CD4-positive, CD25-positive, alpha-beta regulatory T cell (primary cell): Measurements from ENCODE around the gene ATAD3B. TPM values are rescaled to one million over a fixed set of nuclear protein-coding genes. Genes with fewer than 3 reads are reported as not detected.

ENCODE experiments used
- ATAC-seq, 2 donors: fragments of 150-1000 bp; cut with Tn5 transposase; one replicate each; pipeline ENCODE4 v1.10.0; 2021; ENCODE audit warnings: low read depth in 2 of 2, moderate number of reproducible peaks in 2 of 2, moderate library complexity in 1 of 2
- DNase-seq, 3 donors: peaks; one replicate each; pipeline versions ENCODE4 v3.0.0 to v3.0.0-alpha.2; 2012 to 2022; ENCODE audit warnings: mixed read lengths in 1 of 3
- H3K27ac ChIP-seq: one replicate; pipeline ENCODE4 v1.7.0; 2013; ENCODE audit warnings: mild to moderate bottlenecking, low read length; ENCODE audit not compliant: insufficient read depth, poor library complexity, severe bottlenecking
- H3K27me3 ChIP-seq: one replicate; pipeline ENCODE4 v1.7.0; 2013; ENCODE audit warnings: low read length; ENCODE audit not compliant: control insufficient read depth, insufficient read depth
- H3K36me3 ChIP-seq: one replicate; pipeline ENCODE4 v1.7.0; 2013; ENCODE audit warnings: mild to moderate bottlenecking, low read length, moderate library complexity; ENCODE audit not compliant: control insufficient read depth, insufficient read depth
- H3K4me1 ChIP-seq: 2 replicates; pipeline ENCODE4 v1.7.0; 2013; ENCODE audit warnings: mild to moderate bottlenecking, low read length; ENCODE audit not compliant: insufficient read depth, control insufficient read depth, poor library complexity, severe bottlenecking
- H3K4me3 ChIP-seq: one replicate; pipeline ENCODE4 v1.7.0; 2013; ENCODE audit warnings: low read depth, mild to moderate bottlenecking, low read length, moderate library complexity
- H3K9me3 ChIP-seq, 2 experiments: 1 replicate in 1 of 2; 2 replicates in 1 of 2; pipeline ENCODE4 v1.7.0; 2013; ENCODE audit warnings: low read length in 2 of 2, mild to moderate bottlenecking in 1 of 2, moderate library complexity in 1 of 2; ENCODE audit not compliant: control insufficient read depth in 2 of 2
- H3K27ac Mint-ChIP-seq, 3 donors: one replicate each; pipeline ENCODE4 v1.8.0; 2020 to 2022; ENCODE audit warnings: mild to moderate bottlenecking in 3 of 3, mixed read lengths in 3 of 3, moderate library complexity in 2 of 3
- H3K27me3 Mint-ChIP-seq: one replicate; pipeline ENCODE4 v1.8.0; 2022; ENCODE audit warnings: mild to moderate bottlenecking, mixed read lengths
- H3K36me3 Mint-ChIP-seq: one replicate; pipeline ENCODE4 v1.8.0; 2020; ENCODE audit warnings: mixed read lengths
- H3K4me1 Mint-ChIP-seq, 4 donors: one replicate each; pipeline ENCODE4 v1.8.0; 2020 to 2022; ENCODE audit warnings: mixed read lengths in 4 of 4, mild to moderate bottlenecking in 1 of 4
- H3K4me3 Mint-ChIP-seq, 4 donors: one replicate each; pipeline ENCODE4 v1.8.0; 2020 to 2022; ENCODE audit warnings: mild to moderate bottlenecking in 4 of 4, mixed read lengths in 4 of 4, moderate library complexity in 3 of 4
- H3K9me3 Mint-ChIP-seq, 7 donors: one replicate each; pipeline ENCODE4 v1.8.0; 2020 to 2022; ENCODE audit warnings: mixed read lengths in 7 of 7, mild to moderate bottlenecking in 3 of 7, moderate library complexity in 2 of 7
- polyA plus RNA-seq, 4 donors: library from polyadenylated mRNA; unstranded; fragments of 300-500 nt; fragmentation: Illumina TruSeq; gene quantifications; one replicate each; pipeline ENCODE4 v1.2.3, GENCODE V29; 2021
- total RNA-seq: library from RNA; stranded (reverse); gene quantifications from one replicate; pipeline ENCODE4 v1.2.3, GENCODE V29; 2022

ATAD3B gene
- total and polyA plus RNA-seq, 5 donors from 2014 or later = 2.3 to 39.4 (median 3.6) TPM

DNA sequence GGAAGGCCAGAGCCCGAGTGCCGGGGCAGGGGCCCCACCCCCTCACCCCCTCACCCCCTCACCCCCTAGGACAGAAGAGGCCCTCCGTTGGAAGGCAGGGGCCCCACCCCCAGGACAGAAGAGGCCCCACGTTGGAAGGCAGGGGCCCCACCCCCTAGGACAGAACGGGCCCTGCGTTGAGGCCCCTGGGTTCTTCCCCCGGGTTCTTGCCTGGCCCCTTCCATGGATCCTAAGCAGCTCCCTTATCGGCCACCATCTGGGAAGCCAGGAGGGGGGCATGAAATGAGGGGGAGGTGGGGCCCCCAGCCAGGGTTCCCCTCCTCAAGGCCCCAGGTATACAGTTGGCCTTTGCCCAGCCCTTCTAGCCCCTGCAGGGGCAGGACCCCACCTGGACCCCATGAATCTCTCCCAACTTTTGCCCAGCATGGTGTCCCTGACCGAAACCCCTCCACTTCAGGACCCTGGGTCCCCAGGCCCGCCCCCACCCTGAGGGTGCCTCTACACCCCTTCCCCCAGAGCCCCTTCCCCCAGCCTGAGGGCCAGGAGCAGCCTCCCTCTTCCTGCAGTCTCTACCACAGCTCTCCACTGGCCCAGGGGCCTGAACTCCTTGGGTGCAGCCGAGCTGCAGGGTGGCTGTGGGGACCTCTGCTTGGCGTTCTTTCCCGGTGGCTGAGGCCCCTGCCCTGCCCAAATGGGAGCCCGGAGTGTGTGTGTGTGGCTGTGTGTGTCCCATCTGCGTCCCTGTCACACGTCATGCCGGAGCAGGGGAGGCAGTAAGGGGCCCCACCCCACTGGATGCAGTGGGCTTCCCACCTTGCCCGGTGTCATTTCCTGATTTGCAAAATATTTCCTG lies 40.3 kb upstream of the ATAD3B start:
- Histone ChIP-seq H3K9me3 (no peaks in the 10 kb centered on the region), H3K4me1 (peaks cover 18% of the 10 kb centered on the region), H3K36me3 (no peaks in the 10 kb centered on the region), H3K27ac (no peak overlapping the region), H3K27me3 (peaks cover 4% of the 10 kb centered on the region), H3K4me3 (no peak overlapping the region)
- H3K4me3 Mint-ChIP-seq = no peak overlapping the region
- peaks cover 0 to 4% (median 0%) of the 10 kb centered on the region in 4 donors for H3K4me1 Mint-ChIP-seq
- DNase-seq (no peak), ATAC-seq (no peak)
- H3K9me3 Mint-ChIP-seq = peaks cover 0 to 3% (median 0%) of the 10 kb centered on the region in 7 donors
- no peaks in the 10 kb centered on the region for H3K36me3 Mint-ChIP-seq
- H3K27ac Mint-ChIP-seq = no peak overlapping the region
- peaks cover 30% of the 10 kb centered on the region for H3K27me3 Mint-ChIP-seq

DNA sequence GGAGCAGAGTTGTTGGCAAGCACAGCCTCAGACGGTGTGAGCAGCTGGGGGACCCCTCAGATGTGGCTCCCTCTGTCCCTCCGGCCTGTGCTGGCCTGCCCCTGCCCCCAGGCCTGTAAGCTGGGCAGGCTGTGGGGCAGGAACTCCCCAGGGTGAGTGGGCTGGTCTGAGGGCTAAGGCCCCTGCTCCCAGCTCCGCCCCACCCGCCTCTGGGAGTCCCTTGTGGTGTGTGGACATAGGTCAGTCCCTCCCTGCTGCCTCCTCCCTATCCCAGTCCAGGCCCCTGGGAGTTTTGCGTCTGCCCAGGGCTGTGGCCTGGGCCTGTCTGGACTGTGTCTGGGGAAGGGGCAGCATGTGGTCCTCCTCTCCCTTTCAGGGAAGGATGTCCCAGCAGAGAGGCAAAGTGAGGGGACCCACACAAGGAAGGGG lies 39.7 kb upstream of the ATAD3B start:
- DNase-seq (no peak), ATAC-seq (no peak)
- H3K9me3 ChIP-seq = no peaks in the 10 kb centered on the region
- H3K27me3 ChIP-seq = peaks cover 4% of the 10 kb centered on the region
- peaks cover 0 to 3% (median 0%) of the 10 kb centered on the region in 7 donors for H3K9me3 Mint-ChIP-seq
- H3K36me3 Mint-ChIP-seq = no peaks in the 10 kb centered on the region
- peaks cover 14% of the 10 kb centered on the region for H3K4me1 ChIP-seq
- H3K36me3 ChIP-seq = no peaks in the 10 kb centered on the region
- peaks cover 33% of the 10 kb centered on the region for H3K27me3 Mint-ChIP-seq
- no peak overlapping the region for H3K27ac ChIP-seq
- no peak overlapping the region for H3K4me3 ChIP-seq
- H3K4me3 Mint-ChIP-seq = peak overlapping the region in 1 of 4 donors; percentile 73
- H3K27ac Mint-ChIP-seq = no peak overlapping the region
- peaks cover 0 to 6% (median 0%) of the 10 kb centered on the region in 4 donors for H3K4me1 Mint-ChIP-seq

DNA sequence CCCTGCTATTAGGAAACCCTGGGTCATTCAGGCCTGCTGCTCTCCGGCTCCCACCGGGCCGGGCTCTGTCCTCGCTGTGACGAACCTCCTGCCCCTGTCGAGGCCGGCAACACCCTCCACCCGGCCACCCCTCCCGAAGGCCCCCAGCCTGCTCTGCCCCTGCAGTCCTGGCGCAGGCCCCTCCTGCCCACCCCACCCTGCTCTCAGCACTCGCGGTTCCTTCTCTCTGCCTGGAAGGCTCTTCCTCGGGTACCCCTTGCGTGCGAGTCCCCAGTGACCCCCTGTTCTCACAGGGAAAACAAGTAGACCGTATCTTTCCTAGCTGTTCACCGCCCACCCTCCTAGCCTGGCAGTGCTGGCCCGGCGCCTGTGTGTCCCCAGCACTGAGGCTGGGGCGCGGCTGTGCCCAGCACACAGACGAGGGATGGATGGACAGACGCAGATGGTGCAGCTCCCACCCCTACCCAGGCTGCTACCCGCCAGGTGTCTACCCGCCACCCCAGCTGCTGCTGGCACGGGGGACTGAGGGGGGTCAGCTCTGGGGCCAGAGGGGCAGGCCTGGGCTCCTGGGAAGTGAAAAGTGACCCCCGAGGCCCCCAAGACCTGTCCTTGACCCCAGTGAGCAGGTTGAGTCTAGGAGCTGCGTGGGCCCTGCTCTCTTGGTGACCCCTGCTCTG lies 39.2 kb upstream of the ATAD3B start:
- H3K4me3 Mint-ChIP-seq = peak overlapping the region in 1 of 4 donors; percentile 73
- peaks cover 0 to 6% (median 0%) of the 10 kb centered on the region in 4 donors for H3K4me1 Mint-ChIP-seq
- H3K4me3 ChIP-seq = no peak overlapping the region
- peaks cover 0 to 3% (median 0%) of the 10 kb centered on the region in 7 donors for H3K9me3 Mint-ChIP-seq
- peaks cover 11% of the 10 kb centered on the region for H3K4me1 ChIP-seq
- no peak overlapping the region for H3K27ac Mint-ChIP-seq
- no peaks in the 10 kb centered on the region for H3K36me3 Mint-ChIP-seq
- H3K27me3 Mint-ChIP-seq = peaks cover 33% of the 10 kb centered on the region
- no peaks in the 10 kb centered on the region for H3K9me3 ChIP-seq
- DNase-seq = no peak
- no peaks in the 10 kb centered on the region for H3K36me3 ChIP-seq
- peaks cover 4% of the 10 kb centered on the region for H3K27me3 ChIP-seq
- H3K27ac ChIP-seq = no peak overlapping the region
- no peak for ATAC-seq

GRCh38 chr1:1432951-1433803 lies 38.4 kb upstream of the ATAD3B start:
- Histone ChIP-seq H3K36me3 (no peaks in the 10 kb centered on the region), H3K4me3 (no peak overlapping the region), H3K4me1 (peaks cover 11% of the 10 kb centered on the region), H3K9me3 (no peaks in the 10 kb centered on the region), H3K27me3 (peaks cover 4% of the 10 kb centered on the region), H3K27ac (peak overlapping the region; percentile 5)
- Mint-ChIP-seq H3K36me3 (no peaks in the 10 kb centered on the region), H3K27ac (no peak overlapping the region), H3K27me3 (peaks cover 32% of the 10 kb centered on the region), H3K9me3 (peaks cover 0 to 3% (median 0%) of the 10 kb centered on the region in 7 donors), H3K4me3 (no peak overlapping the region), H3K4me1 (peaks cover 0 to 6% (median 0%) of the 10 kb centered on the region in 4 donors)
- DNase-seq (no peak), ATAC-seq (no peak)

DNA sequence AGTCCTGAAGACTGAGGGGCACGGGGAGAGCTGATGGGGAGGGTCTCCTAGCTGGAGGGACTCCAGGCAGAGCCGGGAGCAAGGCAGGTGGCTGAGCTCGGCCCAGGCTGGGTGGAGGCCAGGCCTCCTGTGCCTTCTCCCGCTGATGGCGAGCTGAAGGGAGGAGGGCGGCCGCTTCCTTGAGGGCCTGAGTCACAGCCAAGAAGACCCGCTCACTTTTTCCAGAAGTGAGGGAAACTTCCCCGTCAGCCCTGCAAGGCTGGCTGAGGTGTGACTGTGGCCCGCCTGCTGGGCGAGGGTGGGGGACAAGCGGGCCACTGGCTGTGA lies 37.8 kb upstream of the ATAD3B start:
- Mint-ChIP-seq H3K27me3 (peaks cover 27% of the 10 kb centered on the region), H3K4me3 (no peak overlapping the region), H3K9me3 (no peaks in the 10 kb centered on the region), H3K27ac (no peak overlapping the region), H3K4me1 (peaks cover 0 to 3% (median 0%) of the 10 kb centered on the region in 4 donors), H3K36me3 (no peaks in the 10 kb centered on the region)
- ATAC-seq (no peak), DNase-seq (no peak)
- peak overlapping the region; percentile 5 for H3K27ac ChIP-seq
- H3K27me3 ChIP-seq = peaks cover 4% of the 10 kb centered on the region
- H3K9me3 ChIP-seq = no peaks in the 10 kb centered on the region
- H3K4me1 ChIP-seq = peaks cover 11% of the 10 kb centered on the region
- H3K36me3 ChIP-seq = no peaks in the 10 kb centered on the region
- H3K4me3 ChIP-seq = no peak overlapping the region

DNA sequence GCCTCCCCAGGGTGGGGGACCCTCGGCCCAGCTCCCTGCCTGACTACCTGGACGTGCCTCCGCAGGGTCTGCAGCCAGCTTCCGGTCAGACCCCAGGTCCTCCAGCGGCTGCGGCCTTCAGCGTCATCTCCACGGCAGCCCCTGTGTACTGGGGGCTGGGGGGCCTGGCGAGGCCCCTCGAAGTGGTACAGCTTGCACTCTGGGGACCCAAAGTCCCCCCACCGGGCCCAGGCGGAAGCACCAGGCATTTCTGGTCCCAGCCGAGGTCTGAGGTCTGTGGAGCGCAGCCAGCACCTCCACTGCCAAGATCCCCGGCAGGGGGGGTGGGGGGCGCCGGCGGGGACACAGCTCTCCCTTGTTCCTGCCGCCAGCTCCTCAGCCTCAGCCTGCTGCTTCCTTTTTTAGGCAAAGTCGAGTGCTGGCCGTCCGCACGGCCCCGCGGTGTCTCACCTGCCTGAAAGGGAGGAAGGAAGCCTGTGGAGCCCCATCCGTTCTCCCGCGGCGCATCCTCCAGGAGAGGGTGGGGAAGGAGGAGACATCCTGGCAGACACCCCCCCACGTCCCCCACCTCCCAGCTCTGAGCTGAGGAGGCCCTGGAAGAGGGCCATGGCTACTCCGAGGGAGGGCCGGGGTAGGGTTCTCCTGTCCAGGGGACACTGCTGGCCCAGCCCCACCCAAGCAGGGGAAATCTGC lies 37.3 kb upstream of the ATAD3B start:
- ATAC-seq (no peak), DNase-seq (no peak)
- Mint-ChIP-seq H3K4me1 (peaks cover 0 to 3% (median 0%) of the 10 kb centered on the region in 4 donors), H3K4me3 (no peak overlapping the region), H3K27me3 (peaks cover 22% of the 10 kb centered on the region), H3K9me3 (no peaks in the 10 kb centered on the region), H3K36me3 (no peaks in the 10 kb centered on the region), H3K27ac (no peak overlapping the region)
- H3K27ac ChIP-seq = no peak overlapping the region
- H3K27me3 ChIP-seq = peaks cover 4% of the 10 kb centered on the region
- H3K4me3 ChIP-seq = no peak overlapping the region
- H3K36me3 ChIP-seq = no peaks in the 10 kb centered on the region
- H3K9me3 ChIP-seq = no peaks in the 10 kb centered on the region
- peaks cover 11% of the 10 kb centered on the region for H3K4me1 ChIP-seq

DNA sequence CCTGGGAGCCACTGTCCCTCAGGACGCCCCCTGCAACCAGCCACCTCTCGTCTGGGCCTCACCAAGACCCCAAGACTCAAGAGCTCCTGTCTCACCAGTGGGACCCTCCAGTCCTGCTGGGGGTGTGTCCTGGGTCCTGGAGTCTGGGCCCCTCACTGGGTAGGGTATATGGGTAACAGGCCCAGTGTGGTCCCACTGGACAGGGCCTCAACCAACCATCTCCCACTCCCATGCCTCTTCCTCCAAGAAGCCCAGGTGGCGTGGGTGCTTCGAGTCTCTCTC lies 36.8 kb upstream of the ATAD3B start:
- Mint-ChIP-seq H3K36me3 (no peaks in the 10 kb centered on the region), H3K27me3 (peaks cover 20% of the 10 kb centered on the region), H3K9me3 (no peaks in the 10 kb centered on the region), H3K4me3 (peak overlapping the region in 3 of 4 donors; percentile 36 to 75 (median 68)), H3K4me1 (peaks cover 0 to 3% (median 0%) of the 10 kb centered on the region in 4 donors), H3K27ac (no peak overlapping the region)
- no peak overlapping the region for H3K27ac ChIP-seq
- ATAC-seq (no peak), DNase-seq (no peak)
- peaks cover 4% of the 10 kb centered on the region for H3K27me3 ChIP-seq
- H3K4me3 ChIP-seq = no peak overlapping the region
- no peaks in the 10 kb centered on the region for H3K36me3 ChIP-seq
- H3K4me1 ChIP-seq = peaks cover 11% of the 10 kb centered on the region
- H3K9me3 ChIP-seq = no peaks in the 10 kb centered on the region
